GM12892 (cell line): ENCODE results near the gene KRTAP10-7.

ENCODE experiments used
- POLR2A ChIP-seq: IDR thresholded peaks from 2 replicates; pipeline ENCODE4 v1.6.1; 2011; ENCODE audit warnings: low read depth, low read length, control low read depth
- POLR2AphosphoS5 ChIP-seq: IDR thresholded peaks from 2 replicates; pipeline ENCODE4 v1.6.1; 2011; ENCODE audit warnings: low read depth, low read length, control low read depth
- TAF1 ChIP-seq: IDR thresholded peaks from 2 replicates; pipeline ENCODE4 v1.6.1; 2011; ENCODE audit warnings: low read depth, mild to moderate bottlenecking, control low read depth, low read length, borderline replicate concordance

GRCh38 chr21:44589094-44589493 is 11.3 kb upstream of the KRTAP10-7 start:
- TF ChIP-seq POLR2AphosphoS5 (no peak), POLR2A (no peak), TAF1 (no peak)
